Measurements from ENCODE around the gene WDR86.

The WDR86 gene

GRCh38 chr7:151366166-151366879 lies 43.5 kb downstream of the WDR86 start:
- no peak overlapping the region for H3K4me3 ChIP-seq
- DNase-seq (ENCODE audit: low read depth, low spot score) = no peak
- H3K36me3 ChIP-seq (ENCODE audit: insufficient read depth, low read length) = peaks cover 13% of the 10 kb centered on the region
- H3K27ac ChIP-seq = no peak overlapping the region
- H3K9ac ChIP-seq (ENCODE audit: insufficient read length) = peak overlapping the region; percentile 28
- no peak for TF ChIP-seq FOXP2 (optimal IDR thresholded peaks at IDR 0.05; ENCODE audit: control extremely low read depth, extremely low read length, insufficient read depth)
- no peak for TF ChIP-seq EZH2 (IDR thresholded peaks at IDR 0.05)
- TF ChIP-seq POLR2AphosphoS5 (IDR thresholded peaks at IDR 0.05; ENCODE audit: borderline replicate concordance, low read depth, low read length) = no peak
- H3K9me3 ChIP-seq (ENCODE audit: low read depth, low read length) = no peaks in the 10 kb centered on the region

- Histone ChIP-seq H3K4me3 (no peak overlapping the region), H3K27ac (no peak overlapping the region), H3K9me3 (ENCODE audit: low read depth, low read length) (no peaks in the 10 kb centered on the region), H3K36me3 (ENCODE audit: insufficient read depth, low read length) (peaks cover 23% of the 10 kb centered on the region), H3K9ac (ENCODE audit: insufficient read length) (no peak overlapping the region)
- DNase-seq (ENCODE audit: low read depth, low spot score) = no peak
- TF ChIP-seq FOXP2 (optimal IDR thresholded peaks at IDR 0.05; ENCODE audit: control extremely low read depth, extremely low read length, insufficient read depth) (no peak), EZH2 (IDR thresholded peaks at IDR 0.05) (no peak), POLR2AphosphoS5 (IDR thresholded peaks at IDR 0.05; ENCODE audit: borderline replicate concordance, low read depth, low read length) (no peak)
Measured at GRCh38 chr7:151363182-151363581, 46.7 kb downstream of the WDR86 start.

GRCh38 chr7:151361193-151361959 lies 48.5 kb downstream of the WDR86 start:
- no peak for DNase-seq (ENCODE audit: low read depth, low spot score)
- peaks cover 23% of the 10 kb centered on the region for H3K36me3 ChIP-seq (ENCODE audit: insufficient read depth, low read length)
- H3K4me3 ChIP-seq = no peak overlapping the region
- no peaks in the 10 kb centered on the region for H3K9me3 ChIP-seq (ENCODE audit: low read depth, low read length)
- H3K27ac ChIP-seq = no peak overlapping the region
- TF ChIP-seq FOXP2 (optimal IDR thresholded peaks at IDR 0.05; ENCODE audit: control extremely low read depth, extremely low read length, insufficient read depth) (no peak), EZH2 (IDR thresholded peaks at IDR 0.05) (no peak), POLR2AphosphoS5 (IDR thresholded peaks at IDR 0.05; ENCODE audit: borderline replicate concordance, low read depth, low read length) (no peak)
- no peak overlapping the region for H3K9ac ChIP-seq (ENCODE audit: insufficient read length)

- no peak overlapping the region for H3K27ac ChIP-seq
- peaks cover 34% of the 10 kb centered on the region for H3K36me3 ChIP-seq (ENCODE audit: insufficient read depth, low read length)
- H3K4me3 ChIP-seq = no peak overlapping the region
- H3K9ac ChIP-seq (ENCODE audit: insufficient read length) = no peak overlapping the region
- TF ChIP-seq FOXP2 (optimal IDR thresholded peaks at IDR 0.05; ENCODE audit: control extremely low read depth, extremely low read length, insufficient read depth) (no peak), EZH2 (IDR thresholded peaks at IDR 0.05) (no peak), POLR2AphosphoS5 (IDR thresholded peaks at IDR 0.05; ENCODE audit: borderline replicate concordance, low read depth, low read length) (no peak)
- no peaks in the 10 kb centered on the region for H3K9me3 ChIP-seq (ENCODE audit: low read depth, low read length)
- DNase-seq (ENCODE audit: low read depth, low spot score) = no peak
Measured at GRCh38 chr7:151352512-151352911, 57.3 kb downstream of the WDR86 start.

GRCh38 chr7:151351967-151352366 lies 57.9 kb downstream of the WDR86 start:
- H3K9ac ChIP-seq (ENCODE audit: insufficient read length) = no peak overlapping the region
- peaks cover 34% of the 10 kb centered on the region for H3K36me3 ChIP-seq (ENCODE audit: insufficient read depth, low read length)
- no peak overlapping the region for H3K27ac ChIP-seq
- H3K4me3 ChIP-seq = no peak overlapping the region
- no peaks in the 10 kb centered on the region for H3K9me3 ChIP-seq (ENCODE audit: low read depth, low read length)
- DNase-seq (ENCODE audit: low read depth, low spot score) = no peak
- no peak for TF ChIP-seq POLR2AphosphoS5 (IDR thresholded peaks at IDR 0.05; ENCODE audit: borderline replicate concordance, low read depth, low read length)
- no peak for TF ChIP-seq FOXP2 (optimal IDR thresholded peaks at IDR 0.05; ENCODE audit: control extremely low read depth, extremely low read length, insufficient read depth)
- TF ChIP-seq EZH2 (IDR thresholded peaks at IDR 0.05) = no peak

GRCh38 chr7:151351027-151351426 lies 58.8 kb downstream of the WDR86 start:
- H3K27ac ChIP-seq = no peak overlapping the region
- no peak overlapping the region for H3K4me3 ChIP-seq
- TF ChIP-seq POLR2AphosphoS5 (IDR thresholded peaks at IDR 0.05; ENCODE audit: borderline replicate concordance, low read depth, low read length) = no peak
- no peak for TF ChIP-seq EZH2 (IDR thresholded peaks at IDR 0.05)
- no peak for TF ChIP-seq FOXP2 (optimal IDR thresholded peaks at IDR 0.05; ENCODE audit: control extremely low read depth, extremely low read length, insufficient read depth)
- peaks cover 38% of the 10 kb centered on the region for H3K36me3 ChIP-seq (ENCODE audit: insufficient read depth, low read length)
- no peaks in the 10 kb centered on the region for H3K9me3 ChIP-seq (ENCODE audit: low read depth, low read length)
- DNase-seq (ENCODE audit: low read depth, low spot score) = no peak
- H3K9ac ChIP-seq (ENCODE audit: insufficient read length) = no peak overlapping the region

- no peak overlapping the region for H3K9ac ChIP-seq (ENCODE audit: insufficient read length)
- peaks cover 40% of the 10 kb centered on the region for H3K36me3 ChIP-seq (ENCODE audit: insufficient read depth, low read length)
- no peak for DNase-seq (ENCODE audit: low read depth, low spot score)
- TF ChIP-seq EZH2 (IDR thresholded peaks at IDR 0.05) (no peak), FOXP2 (optimal IDR thresholded peaks at IDR 0.05; ENCODE audit: control extremely low read depth, extremely low read length, insufficient read depth) (no peak), POLR2AphosphoS5 (IDR thresholded peaks at IDR 0.05; ENCODE audit: borderline replicate concordance, low read depth, low read length) (no peak)
- H3K27ac ChIP-seq = no peak overlapping the region
- no peak overlapping the region for H3K4me3 ChIP-seq
- no peaks in the 10 kb centered on the region for H3K9me3 ChIP-seq (ENCODE audit: low read depth, low read length)
Measured at GRCh38 chr7:151349507-151349853, 60.4 kb downstream of the WDR86 start.

GRCh38 chr7:151348970-151349369 lies 60.9 kb downstream of the WDR86 start:
- peaks cover 40% of the 10 kb centered on the region for H3K36me3 ChIP-seq (ENCODE audit: insufficient read depth, low read length)
- no peak for TF ChIP-seq POLR2AphosphoS5 (IDR thresholded peaks at IDR 0.05; ENCODE audit: borderline replicate concordance, low read depth, low read length)
- TF ChIP-seq EZH2 (IDR thresholded peaks at IDR 0.05) = no peak
- no peak for TF ChIP-seq FOXP2 (optimal IDR thresholded peaks at IDR 0.05; ENCODE audit: control extremely low read depth, extremely low read length, insufficient read depth)
- no peak overlapping the region for H3K4me3 ChIP-seq
- H3K9ac ChIP-seq (ENCODE audit: insufficient read length) = no peak overlapping the region
- H3K9me3 ChIP-seq (ENCODE audit: low read depth, low read length) = no peaks in the 10 kb centered on the region
- no peak for DNase-seq (ENCODE audit: low read depth, low spot score)
- H3K27ac ChIP-seq = no peak overlapping the region

Measured in SK-N-MC (cell line).